NB4 (cell line): ENCODE results near the gene TOMM5.

Source experiments
- MYC ChIP-seq: IDR thresholded peaks from 2 replicates; pipeline ENCODE4 v1.6.1; 2011; ENCODE audit warnings: low read depth, low read length
- POLR2A ChIP-seq: IDR thresholded peaks from 2 replicates; pipeline ENCODE4 v1.6.1; 2011; ENCODE audit warnings: mild to moderate bottlenecking; ENCODE audit not compliant: insufficient read length; ENCODE audit errors: extremely low read depth
- TF ChIP-seq, protein P1 (sequence below): IDR thresholded peaks from one replicate; pipeline ENCODE4 v1.5.1; 2012; ENCODE audit warnings: low read depth, low read length
- TF ChIP-seq, protein P2 (sequence below): IDR thresholded peaks from 2 replicates; pipeline ENCODE4 v1.6.1; 2011; ENCODE audit warnings: low read depth, low read length

DNA sequence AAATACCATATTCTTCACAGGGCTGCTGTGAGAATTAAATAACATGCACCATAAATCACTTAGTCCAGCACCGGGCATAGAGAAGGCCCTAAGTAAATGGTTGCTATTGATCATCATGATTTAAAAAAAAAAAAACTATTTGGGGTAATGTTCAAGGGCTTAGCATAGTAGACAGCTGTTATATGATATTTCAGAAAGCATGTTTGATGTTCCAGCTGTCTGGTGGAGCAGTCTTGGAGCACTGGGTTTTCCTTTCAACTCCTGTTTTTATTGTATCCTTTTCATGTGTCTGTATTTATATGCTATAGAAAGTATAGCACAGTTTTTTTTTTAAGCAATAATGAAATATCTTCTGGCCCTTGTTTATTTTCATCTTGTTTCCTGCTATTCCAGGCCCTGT lies 28.0 kb upstream of the TOMM5 start:
- TF ChIP-seq, protein P1, sequence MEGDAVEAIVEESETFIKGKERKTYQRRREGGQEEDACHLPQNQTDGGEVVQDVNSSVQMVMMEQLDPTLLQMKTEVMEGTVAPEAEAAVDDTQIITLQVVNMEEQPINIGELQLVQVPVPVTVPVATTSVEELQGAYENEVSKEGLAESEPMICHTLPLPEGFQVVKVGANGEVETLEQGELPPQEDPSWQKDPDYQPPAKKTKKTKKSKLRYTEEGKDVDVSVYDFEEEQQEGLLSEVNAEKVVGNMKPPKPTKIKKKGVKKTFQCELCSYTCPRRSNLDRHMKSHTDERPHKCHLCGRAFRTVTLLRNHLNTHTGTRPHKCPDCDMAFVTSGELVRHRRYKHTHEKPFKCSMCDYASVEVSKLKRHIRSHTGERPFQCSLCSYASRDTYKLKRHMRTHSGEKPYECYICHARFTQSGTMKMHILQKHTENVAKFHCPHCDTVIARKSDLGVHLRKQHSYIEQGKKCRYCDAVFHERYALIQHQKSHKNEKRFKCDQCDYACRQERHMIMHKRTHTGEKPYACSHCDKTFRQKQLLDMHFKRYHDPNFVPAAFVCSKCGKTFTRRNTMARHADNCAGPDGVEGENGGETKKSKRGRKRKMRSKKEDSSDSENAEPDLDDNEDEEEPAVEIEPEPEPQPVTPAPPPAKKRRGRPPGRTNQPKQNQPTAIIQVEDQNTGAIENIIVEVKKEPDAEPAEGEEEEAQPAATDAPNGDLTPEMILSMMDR, result no peak
- TF ChIP-seq POLR2A, result no peak
- TF ChIP-seq, protein P2, sequence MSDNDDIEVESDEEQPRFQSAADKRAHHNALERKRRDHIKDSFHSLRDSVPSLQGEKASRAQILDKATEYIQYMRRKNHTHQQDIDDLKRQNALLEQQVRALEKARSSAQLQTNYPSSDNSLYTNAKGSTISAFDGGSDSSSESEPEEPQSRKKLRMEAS, result no peak
- TF ChIP-seq MYC, result no peak
